ENCODE results near the gene KANSL2. TPM values are rescaled to one million over a fixed set of nuclear protein-coding genes. Genes with fewer than 3 reads are reported as not detected.

Gene KANSL2
- total RNA-seq, 1 experiment from 2014 or later: 37.9 TPM

Small RNA genes within 50 kb of the gene (small RNA-seq; reads per million reads assigned to genes)
- not detected for gene MIR1291
- 1.9 reads per million, percentile 62 among the genes with 10 or more reads in this experiment for gene SNORA2A
- 0.65 reads per million for gene SNORA2B
- 1.1 reads per million, percentile 39 among the genes with 10 or more reads in this experiment for gene SNORA2C

Other genes starting within 250 kb of the KANSL2 start
- not detected in 2 replicates for gene ANP32D, start 209.7 kb downstream of the KANSL2 start, total RNA-seq (2014; rRNA removed; shearing (Covaris generic))
- not detected in 2 replicates for gene C12orf54, start 199.7 kb downstream of the KANSL2 start, total RNA-seq (2014; rRNA removed; shearing (Covaris generic))
- not detected in 2 replicates for gene OR8S1, start 156.6 kb downstream of the KANSL2 start, total RNA-seq (2014; rRNA removed; shearing (Covaris generic))
- gene LALBA, start 112.2 kb downstream of the KANSL2 start, total RNA-seq (2014; rRNA removed; shearing (Covaris generic)): not detected in 2 replicates
- gene CCNT1, start 34.5 kb upstream of the KANSL2 start, total RNA-seq (2014; rRNA removed; shearing (Covaris generic)): 14.1 and 16.7 TPM in 2 replicates
- gene ADCY6, start 106.9 kb upstream of the KANSL2 start, total RNA-seq (2014; rRNA removed; shearing (Covaris generic)): 46.3 and 47.4 TPM in 2 replicates
- 19.8 and 22.4 TPM in 2 replicates for gene CACNB3, start 136.3 kb upstream of the KANSL2 start, total RNA-seq (2014; rRNA removed; shearing (Covaris generic))
- 103 and 104 TPM in 2 replicates for gene DDX23, start 169.9 kb upstream of the KANSL2 start, total RNA-seq (2014; rRNA removed; shearing (Covaris generic))
- 8.7 and 9.8 TPM in 2 replicates for gene RND1, start 183.6 kb upstream of the KANSL2 start, total RNA-seq (2014; rRNA removed; shearing (Covaris generic))
- 16.5 and 19.1 TPM in 2 replicates for gene FKBP11, start 243.3 kb upstream of the KANSL2 start, total RNA-seq (2014; rRNA removed; shearing (Covaris generic))

Data from HT-29 (cell line).